Sigmoid colon (tissue), 4 donors: Measurements from ENCODE around the gene RIPPLY1.

ENCODE experiments used
- CTCF ChIP-seq, 4 experiments: fragments of 450-650 bp in 3 of 4; fragments of 200-600 bp in 1 of 4; IDR thresholded peaks; one replicate each; pipeline ENCODE4 v1.5.1; 2016 to 2019; ENCODE audit warnings: antibody characterized with exemption in 4 of 4, mild to moderate bottlenecking in 3 of 4, moderate library complexity in 2 of 4
- EP300 ChIP-seq, 4 donors: sonication (generic); formaldehyde crosslinking; IDR thresholded peaks; one replicate each; pipeline ENCODE4 v1.6.1; 2017; ENCODE audit warnings: antibody characterized with exemption in 4 of 4
- POLR2AphosphoS5 ChIP-seq, 4 donors: sonication (generic); formaldehyde crosslinking; IDR thresholded peaks; one replicate each; pipeline ENCODE4 v1.6.1; 2017; ENCODE audit warnings: antibody characterized with exemption in 4 of 4

DNA sequence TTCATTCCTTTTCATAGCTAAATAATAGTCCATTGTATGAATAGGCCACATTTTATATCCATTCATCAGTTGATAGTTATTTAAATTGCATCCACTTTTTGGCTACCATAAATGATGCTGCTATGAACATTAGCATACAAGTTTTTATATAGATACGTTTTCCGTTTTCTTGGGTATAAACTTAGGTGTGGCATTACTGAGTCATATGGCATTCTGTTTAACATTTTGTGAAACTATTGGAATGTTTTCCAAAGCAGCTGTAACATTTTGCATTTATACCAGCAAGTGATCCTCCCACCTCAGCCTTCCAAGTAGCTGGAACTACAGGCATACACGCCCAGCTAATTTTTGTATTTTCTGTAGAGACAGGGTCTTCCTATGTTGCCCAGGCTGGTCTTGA lies 43.3 kb upstream of the RIPPLY1 start:
- TF ChIP-seq CTCF (IDR thresholded peaks at IDR 0.05) = no peak
- no peak for TF ChIP-seq POLR2AphosphoS5 (IDR thresholded peaks at IDR 0.05)
- TF ChIP-seq EP300 (IDR thresholded peaks at IDR 0.05) = no peak
